VCaP (cell line): ENCODE measurements around the gene DNAH12.

Experiments used
- H3K27ac ChIP-seq: fragments of 450-650 bp; 2 replicates; pipeline ENCODE4 v1.5.1; 2017
- TF ChIP-seq, protein P1 (sequence below): fragments of 450-650 bp; conservative IDR thresholded peaks from 2 replicates; pipeline ENCODE4 v1.5.1; 2017; ENCODE audit warnings: mild to moderate bottlenecking, moderate library complexity

DNAH12 gene

DNA sequence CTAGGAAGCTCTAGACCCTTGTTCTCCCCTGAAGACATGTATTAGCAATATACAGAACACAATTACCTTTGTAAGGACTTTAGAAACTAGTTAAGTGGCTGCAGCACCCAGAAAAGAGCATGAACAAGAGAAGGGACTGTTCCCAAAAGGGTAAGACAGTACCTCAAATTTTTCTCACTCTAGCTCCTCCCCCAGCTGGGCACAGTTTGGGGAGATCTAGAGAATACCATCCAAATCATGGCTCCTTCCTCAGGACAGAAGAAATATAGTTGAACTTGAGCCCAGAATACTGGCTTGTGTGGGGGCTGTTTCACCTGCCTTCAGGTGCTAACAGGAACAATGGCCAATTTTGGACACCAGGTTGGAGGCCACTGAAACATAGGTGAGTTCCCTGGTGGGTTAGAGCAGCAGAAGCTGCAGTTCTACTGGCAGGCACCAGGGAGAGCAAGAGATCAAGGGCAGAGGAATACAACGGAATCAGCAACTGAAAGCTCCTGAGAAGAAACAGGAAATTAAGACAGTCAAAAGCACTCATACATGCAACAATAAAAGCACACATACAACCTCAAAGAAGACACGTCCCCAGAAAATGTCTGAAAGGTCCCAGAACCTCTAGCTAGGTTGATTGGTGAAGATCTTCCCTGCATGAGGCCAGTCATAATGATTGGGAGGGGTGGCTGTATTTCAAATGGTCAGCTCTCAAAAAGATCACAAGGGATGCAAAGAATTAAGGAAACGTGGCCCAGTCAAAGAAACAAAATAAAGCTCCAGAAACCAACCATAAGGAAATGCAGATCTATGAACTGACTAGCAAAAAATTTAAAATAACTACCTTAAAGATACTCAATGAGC is 146.7 kb downstream of the DNAH12 start:
- H3K27ac ChIP-seq = no peak overlapping the region
- TF ChIP-seq, protein P1, sequence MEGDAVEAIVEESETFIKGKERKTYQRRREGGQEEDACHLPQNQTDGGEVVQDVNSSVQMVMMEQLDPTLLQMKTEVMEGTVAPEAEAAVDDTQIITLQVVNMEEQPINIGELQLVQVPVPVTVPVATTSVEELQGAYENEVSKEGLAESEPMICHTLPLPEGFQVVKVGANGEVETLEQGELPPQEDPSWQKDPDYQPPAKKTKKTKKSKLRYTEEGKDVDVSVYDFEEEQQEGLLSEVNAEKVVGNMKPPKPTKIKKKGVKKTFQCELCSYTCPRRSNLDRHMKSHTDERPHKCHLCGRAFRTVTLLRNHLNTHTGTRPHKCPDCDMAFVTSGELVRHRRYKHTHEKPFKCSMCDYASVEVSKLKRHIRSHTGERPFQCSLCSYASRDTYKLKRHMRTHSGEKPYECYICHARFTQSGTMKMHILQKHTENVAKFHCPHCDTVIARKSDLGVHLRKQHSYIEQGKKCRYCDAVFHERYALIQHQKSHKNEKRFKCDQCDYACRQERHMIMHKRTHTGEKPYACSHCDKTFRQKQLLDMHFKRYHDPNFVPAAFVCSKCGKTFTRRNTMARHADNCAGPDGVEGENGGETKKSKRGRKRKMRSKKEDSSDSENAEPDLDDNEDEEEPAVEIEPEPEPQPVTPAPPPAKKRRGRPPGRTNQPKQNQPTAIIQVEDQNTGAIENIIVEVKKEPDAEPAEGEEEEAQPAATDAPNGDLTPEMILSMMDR = peak; percentile 96

DNA sequence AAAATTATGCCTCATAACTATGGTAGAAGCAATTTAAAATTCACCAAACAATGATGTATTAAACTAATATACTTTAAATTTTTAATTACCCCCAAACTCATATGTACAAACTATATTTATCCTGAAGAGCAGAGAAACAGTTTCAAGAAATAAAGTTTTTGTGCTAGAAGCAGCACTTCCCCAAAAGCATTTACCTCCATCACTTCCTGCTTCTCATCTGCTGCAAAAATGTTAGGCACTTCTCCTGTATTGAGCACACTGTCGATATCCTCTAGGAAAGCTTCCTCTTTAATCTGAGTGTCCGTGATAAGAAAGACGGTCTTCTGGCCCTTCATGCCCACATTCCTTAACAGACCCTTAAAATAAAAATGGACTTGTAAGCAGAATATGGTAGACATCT is 150.2 kb downstream of the DNAH12 start:
- no peak overlapping the region for H3K27ac ChIP-seq
- TF ChIP-seq, protein P1 = no peak

DNA sequence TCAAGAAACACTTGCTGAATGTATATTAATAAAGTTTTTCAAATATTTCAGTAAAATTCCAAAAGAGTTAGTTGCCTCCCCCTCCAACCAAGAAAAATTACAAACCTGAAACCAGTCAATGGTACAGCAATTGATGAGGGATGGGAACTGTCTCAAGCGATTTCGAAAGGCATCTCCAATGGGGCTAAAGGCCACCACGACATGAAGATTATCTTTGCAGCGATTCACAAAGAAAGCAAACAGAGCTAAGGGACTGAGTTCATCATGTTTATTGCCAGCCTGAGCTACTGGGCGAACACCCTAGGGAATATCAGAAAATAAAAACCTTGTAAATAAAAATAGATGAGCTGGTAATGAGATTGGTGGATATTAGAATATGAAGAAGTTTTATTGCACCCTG is 152.4 kb downstream of the DNAH12 start:
- TF ChIP-seq, protein P1 = no peak
- no peak overlapping the region for H3K27ac ChIP-seq

DNA sequence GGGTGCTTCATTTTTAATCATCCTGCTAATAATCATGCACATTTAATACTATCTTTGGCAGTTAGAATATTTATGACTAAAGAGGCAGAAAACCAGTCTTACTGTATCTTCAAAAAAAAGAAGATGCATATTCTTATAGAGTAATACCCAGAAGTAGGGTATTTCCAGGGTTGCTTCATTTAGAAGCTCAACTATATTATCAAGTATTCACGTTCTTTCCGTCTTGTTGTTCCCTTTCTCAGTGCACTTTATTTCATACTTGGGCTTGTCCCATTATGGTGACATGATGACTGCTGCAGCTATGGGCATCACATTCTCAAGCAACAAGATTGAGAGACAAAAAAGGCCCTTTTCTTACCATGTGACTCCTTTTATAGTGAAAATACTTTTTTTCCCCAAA is 154.9 kb downstream of the DNAH12 start:
- no peak overlapping the region for H3K27ac ChIP-seq
- TF ChIP-seq, protein P1 = no peak

DNA sequence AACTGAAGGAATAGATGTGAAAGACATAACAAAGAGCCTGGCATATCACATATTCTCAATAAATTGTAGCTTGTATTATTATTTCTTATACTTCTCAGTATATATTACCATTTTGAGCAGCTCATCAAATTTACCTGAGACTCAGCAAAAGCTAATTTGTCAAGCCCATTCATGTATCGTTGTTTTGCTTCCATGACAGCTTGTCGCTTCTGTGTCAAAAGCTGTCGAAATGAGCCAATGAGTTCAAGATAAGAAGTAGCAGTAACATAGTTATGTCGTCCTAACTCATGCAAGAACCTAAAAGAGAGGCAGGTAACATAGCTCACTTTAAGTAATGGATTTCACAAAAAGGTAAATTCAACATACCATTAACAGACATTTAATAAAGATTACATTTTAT is 157.8 kb downstream of the DNAH12 start:
- no peak overlapping the region for H3K27ac ChIP-seq
- TF ChIP-seq, protein P1 = no peak

DNA sequence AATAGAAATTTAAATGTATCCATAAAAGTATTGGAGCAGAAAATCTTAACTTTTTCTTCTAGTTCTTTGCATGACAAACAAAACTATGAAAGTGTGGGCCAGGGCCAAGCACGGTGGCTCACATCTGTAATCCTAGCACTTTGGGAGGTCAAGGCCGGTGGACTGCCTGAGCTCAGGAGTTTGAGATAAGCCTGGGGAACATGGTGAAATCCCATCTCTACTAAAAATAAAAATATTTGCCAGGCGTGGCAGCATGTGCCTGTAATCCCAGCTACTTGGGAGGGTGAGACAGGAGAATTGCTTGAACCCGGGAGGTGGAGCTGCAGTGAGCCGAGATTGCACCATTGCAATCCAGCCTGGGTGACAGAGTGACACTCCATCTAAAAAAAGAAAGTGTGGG is 158.6 kb downstream of the DNAH12 start:
- TF ChIP-seq, protein P1 = no peak
- no peak overlapping the region for H3K27ac ChIP-seq

DNA sequence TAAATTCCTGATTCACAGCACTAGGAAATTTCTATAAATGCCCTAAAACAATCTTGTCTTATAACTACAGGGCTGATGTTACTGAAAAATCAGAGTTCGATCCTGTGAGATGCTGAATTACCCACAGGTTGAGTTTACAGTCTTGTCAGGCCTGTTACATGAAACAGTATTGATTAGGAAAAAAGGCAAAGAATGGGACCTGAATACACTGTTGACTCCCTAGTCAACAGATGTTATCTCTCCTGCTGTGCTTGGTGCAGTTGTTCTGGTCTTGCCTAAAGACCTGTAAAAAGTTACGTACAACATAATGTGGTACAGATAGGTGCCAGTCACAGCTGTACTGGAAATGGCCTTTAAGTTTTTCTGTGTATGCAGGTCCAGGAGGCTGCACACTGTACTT is 160.3 kb downstream of the DNAH12 start:
- H3K27ac ChIP-seq = no peak overlapping the region
- TF ChIP-seq, protein P1 = no peak
